PFSK-1 (cell line): Measurements from ENCODE around the gene HBE1.

Source experiments
- FOXP2 ChIP-seq: optimal IDR thresholded peaks from 2 replicates; pipeline ENCODE3; 2011; ENCODE audit warnings: borderline replicate concordance, control low read depth, inconsistent platforms; ENCODE audit not compliant: insufficient read depth; ENCODE audit errors: extremely low read length, extremely low read depth
- POLR2AphosphoS5 ChIP-seq: IDR thresholded peaks from 2 replicates; pipeline ENCODE4 v1.6.1; 2012; ENCODE audit warnings: low read depth, mild to moderate bottlenecking, control low read depth, low read length, moderate library complexity
- SIN3A ChIP-seq: IDR thresholded peaks from 2 replicates; pipeline ENCODE4 v1.6.1; 2012; ENCODE audit warnings: mild to moderate bottlenecking, low read length, moderate library complexity, borderline replicate concordance; ENCODE audit not compliant: insufficient read depth
- TAF1 ChIP-seq: IDR thresholded peaks from 2 replicates; pipeline ENCODE4 v1.6.1; 2012; ENCODE audit warnings: low read length, control low read depth, borderline replicate concordance; ENCODE audit not compliant: insufficient read depth
- TF ChIP-seq, protein P1 (sequence below), 2 experiments: IDR thresholded peaks; 2 replicates each; pipeline versions ENCODE4 v1.6.1 to v1.8.0; 2011 to 2012; ENCODE audit warnings: low read depth in 2 of 2, low read length in 2 of 2, control low read depth in 1 of 2, inconsistent platforms in 1 of 2, mild to moderate bottlenecking in 1 of 2, moderate library complexity in 1 of 2; ENCODE audit not compliant: insufficient read depth in 1 of 2

Gene HBE1

DNA sequence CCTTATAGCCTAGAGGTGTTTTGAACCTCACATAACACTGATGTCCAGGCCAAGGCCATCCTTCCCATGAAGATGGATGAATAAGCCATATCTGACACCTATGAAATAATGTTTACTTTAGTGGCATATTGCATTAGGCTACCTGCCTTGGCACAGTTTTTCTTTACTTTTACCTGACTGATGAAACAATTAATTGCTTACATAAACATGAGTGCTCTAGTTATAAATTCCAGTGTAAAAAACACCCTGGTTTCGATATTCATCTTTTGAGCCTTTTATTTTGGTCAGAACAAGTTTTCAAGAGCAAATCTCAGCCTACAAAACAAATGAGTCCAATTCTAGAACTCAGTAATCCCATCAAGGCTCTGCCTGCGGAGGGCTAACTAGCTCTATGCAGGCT, 7.0 kb upstream of the HBE1 start:
- no peak for TF ChIP-seq TAF1
- TF ChIP-seq, protein P1, sequence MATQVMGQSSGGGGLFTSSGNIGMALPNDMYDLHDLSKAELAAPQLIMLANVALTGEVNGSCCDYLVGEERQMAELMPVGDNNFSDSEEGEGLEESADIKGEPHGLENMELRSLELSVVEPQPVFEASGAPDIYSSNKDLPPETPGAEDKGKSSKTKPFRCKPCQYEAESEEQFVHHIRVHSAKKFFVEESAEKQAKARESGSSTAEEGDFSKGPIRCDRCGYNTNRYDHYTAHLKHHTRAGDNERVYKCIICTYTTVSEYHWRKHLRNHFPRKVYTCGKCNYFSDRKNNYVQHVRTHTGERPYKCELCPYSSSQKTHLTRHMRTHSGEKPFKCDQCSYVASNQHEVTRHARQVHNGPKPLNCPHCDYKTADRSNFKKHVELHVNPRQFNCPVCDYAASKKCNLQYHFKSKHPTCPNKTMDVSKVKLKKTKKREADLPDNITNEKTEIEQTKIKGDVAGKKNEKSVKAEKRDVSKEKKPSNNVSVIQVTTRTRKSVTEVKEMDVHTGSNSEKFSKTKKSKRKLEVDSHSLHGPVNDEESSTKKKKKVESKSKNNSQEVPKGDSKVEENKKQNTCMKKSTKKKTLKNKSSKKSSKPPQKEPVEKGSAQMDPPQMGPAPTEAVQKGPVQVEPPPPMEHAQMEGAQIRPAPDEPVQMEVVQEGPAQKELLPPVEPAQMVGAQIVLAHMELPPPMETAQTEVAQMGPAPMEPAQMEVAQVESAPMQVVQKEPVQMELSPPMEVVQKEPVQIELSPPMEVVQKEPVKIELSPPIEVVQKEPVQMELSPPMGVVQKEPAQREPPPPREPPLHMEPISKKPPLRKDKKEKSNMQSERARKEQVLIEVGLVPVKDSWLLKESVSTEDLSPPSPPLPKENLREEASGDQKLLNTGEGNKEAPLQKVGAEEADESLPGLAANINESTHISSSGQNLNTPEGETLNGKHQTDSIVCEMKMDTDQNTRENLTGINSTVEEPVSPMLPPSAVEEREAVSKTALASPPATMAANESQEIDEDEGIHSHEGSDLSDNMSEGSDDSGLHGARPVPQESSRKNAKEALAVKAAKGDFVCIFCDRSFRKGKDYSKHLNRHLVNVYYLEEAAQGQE (IDR thresholded peaks at IDR 0.05; ENCODE audit: insufficient read depth in 1 of 2, low read depth in 2 of 2, low read length in 2 of 2) = no peak
- no peak for TF ChIP-seq POLR2AphosphoS5
- TF ChIP-seq FOXP2 = no peak
- no peak for TF ChIP-seq SIN3A

DNA sequence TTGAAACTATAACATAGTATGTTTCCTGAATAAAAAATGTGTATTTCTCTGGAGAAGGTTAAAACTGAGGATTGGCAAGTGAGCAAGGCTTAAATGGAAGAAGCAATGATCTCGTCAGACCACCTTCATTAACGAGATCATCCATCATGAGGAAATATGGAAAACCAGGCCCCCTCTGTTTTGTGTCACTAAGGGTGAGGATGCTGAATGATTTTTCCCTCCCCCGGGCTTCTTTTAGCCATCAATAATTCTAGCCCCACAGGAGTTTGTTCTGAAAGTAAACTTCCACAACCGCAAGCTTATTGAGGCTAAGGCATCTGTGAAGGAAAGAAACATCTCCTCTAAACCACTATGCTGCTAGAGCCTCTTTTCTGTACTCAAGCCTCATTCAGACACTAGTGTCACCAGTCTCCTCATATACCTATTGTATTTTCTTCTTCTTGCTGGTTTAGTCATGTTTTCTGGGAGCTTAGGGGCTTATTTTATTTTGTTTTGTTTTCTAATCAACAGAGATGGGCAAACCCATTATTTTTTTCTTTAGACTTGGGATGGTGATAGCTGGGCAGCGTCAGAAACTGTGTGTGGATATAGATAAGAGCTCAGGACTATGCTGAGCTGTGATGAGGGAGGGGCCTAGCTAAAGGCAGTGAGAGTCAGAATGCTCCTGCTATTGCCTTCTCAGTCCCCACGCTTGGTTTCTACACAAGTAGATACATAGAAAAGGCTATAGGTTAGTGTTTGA, 5.8 kb upstream of the HBE1 start:
- no peak for TF ChIP-seq FOXP2
- no peak for TF ChIP-seq POLR2AphosphoS5
- TF ChIP-seq, protein P1 (IDR thresholded peaks at IDR 0.05; ENCODE audit: insufficient read depth in 1 of 2, low read depth in 2 of 2, low read length in 2 of 2) = no peak
- TF ChIP-seq TAF1 = no peak
- no peak for TF ChIP-seq SIN3A

DNA sequence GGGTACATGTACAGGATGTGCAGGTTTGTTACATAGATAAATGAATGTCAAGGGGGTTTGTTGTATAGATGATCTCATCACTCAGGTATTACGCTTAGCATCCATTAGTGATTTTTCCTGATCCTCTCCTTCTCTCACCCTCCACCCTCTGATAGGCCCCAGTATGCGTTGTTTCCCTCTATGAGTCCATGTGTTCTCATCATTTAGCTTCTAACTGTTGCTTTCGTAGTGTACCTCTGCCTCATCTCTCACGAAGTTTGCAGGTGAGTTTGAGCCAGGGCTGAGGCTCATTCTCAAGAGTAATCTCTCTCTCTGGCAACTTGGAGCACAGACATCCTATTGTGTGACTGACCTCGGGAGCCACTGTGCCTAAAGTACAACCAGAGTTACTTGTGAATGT, 4.7 kb upstream of the HBE1 start:
- TF ChIP-seq POLR2AphosphoS5 = no peak
- TF ChIP-seq SIN3A = no peak
- no peak for TF ChIP-seq FOXP2
- no peak for TF ChIP-seq TAF1
- TF ChIP-seq, protein P1 (IDR thresholded peaks at IDR 0.05; ENCODE audit: insufficient read depth in 1 of 2, low read depth in 2 of 2, low read length in 2 of 2) = no peak

DNA sequence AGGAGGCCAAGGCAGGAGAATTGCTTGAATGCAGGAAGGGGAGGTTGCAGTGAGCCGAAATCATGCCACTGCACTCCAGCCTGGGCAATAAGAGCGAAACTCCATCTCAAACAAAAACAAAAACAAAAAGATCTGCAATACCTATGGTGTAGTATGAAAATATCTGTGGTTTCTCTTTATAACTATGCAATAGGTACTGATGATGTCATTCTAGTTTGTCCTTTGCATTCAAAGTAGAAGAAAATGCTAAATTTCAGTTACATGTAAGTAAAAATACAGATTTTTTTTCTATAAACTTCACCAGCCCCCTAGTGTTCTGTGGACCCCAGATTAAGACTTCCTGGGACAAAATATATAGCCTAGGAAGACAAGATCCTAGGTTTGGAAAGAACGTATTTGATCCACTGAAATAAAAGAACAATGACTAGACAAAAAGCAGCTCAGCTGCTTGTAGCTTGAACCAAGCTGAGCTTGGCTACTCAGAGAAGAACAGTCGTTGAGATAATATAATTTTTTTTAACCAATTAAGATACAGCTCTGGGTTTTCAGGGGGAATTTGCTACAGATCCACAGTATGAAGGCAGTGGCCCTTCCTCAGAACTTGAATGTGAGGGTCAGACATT, 2.8 kb upstream of the HBE1 start:
- TF ChIP-seq TAF1 (no peak), POLR2AphosphoS5 (no peak), FOXP2 (no peak), SIN3A (no peak)
- TF ChIP-seq, protein P1 (IDR thresholded peaks at IDR 0.05; ENCODE audit: insufficient read depth in 1 of 2, low read depth in 2 of 2, low read length in 2 of 2) = no peak

DNA sequence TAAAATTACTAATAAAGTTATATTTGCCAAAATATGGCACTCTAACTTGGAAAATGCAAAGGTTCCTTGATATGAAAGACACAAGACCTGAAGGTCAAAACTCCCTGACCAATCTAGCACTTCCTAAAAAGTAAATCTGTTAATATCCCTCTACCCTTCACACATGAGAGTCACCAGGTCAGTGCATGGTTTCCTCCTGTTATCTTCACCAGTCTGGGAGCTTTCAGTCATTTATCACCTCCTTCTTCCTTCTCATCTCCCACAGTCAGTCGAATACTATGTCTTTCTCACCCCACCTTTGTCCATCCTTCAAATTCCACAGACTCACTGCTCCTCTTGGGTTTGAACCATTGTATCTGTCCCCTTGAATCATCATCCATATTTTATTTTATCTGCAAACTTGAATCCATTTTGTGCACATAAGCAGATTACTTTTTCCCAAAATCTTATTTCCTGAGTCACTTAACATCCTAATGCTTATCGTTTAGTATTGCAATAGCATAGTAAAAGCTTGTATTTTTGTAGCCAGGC, 2.6 kb downstream of the HBE1 start:
- TF ChIP-seq FOXP2 (no peak), SIN3A (no peak), POLR2AphosphoS5 (no peak), TAF1 (no peak)
- TF ChIP-seq, protein P1 (IDR thresholded peaks at IDR 0.05; ENCODE audit: insufficient read depth in 1 of 2, low read depth in 2 of 2, low read length in 2 of 2) = no peak
